AG09319 (cell line): ENCODE results near the gene C5orf15.

Experiments used
- DNase-seq: peaks from one replicate; pipeline ENCODE4 v3.0.0-alpha.2; 2010; ENCODE audit warnings: low read depth; ENCODE audit errors: extremely low read depth
- CTCF ChIP-seq: IDR thresholded peaks from 2 replicates; pipeline ENCODE4 v1.5.1; 2011; ENCODE audit warnings: low read depth, mild to moderate bottlenecking, inconsistent platforms, low read length, moderate library complexity

C5orf15 gene

GRCh38 chr5:133969654-133970324, 1.4 kb upstream of the C5orf15 start:
- TF ChIP-seq CTCF = no peak
- no peak for DNase-seq

GRCh38 chr5:133967698-133968203, 674 bp downstream of the C5orf15 start:
- DNase-seq = no peak

GRCh38 chr5:133967124-133967523, 1.3 kb downstream of the C5orf15 start:
- TF ChIP-seq CTCF = no peak
- DNase-seq = no peak

More at GRCh38 chr5:133967698-133968203, 674 bp downstream of the C5orf15 start:
- TF ChIP-seq CTCF = no peak

GRCh38 chr5:133966090-133966489, 2.3 kb downstream of the C5orf15 start:
- no peak for TF ChIP-seq CTCF
- no peak for DNase-seq

GRCh38 chr5:133963493-133964128, 4.8 kb downstream of the C5orf15 start:
- no peak for TF ChIP-seq CTCF
- no peak for DNase-seq

GRCh38 chr5:133962801-133963476, 5.5 kb downstream of the C5orf15 start:
- no peak for TF ChIP-seq CTCF
- DNase-seq = no peak

- DNase-seq = no peak
- TF ChIP-seq CTCF = no peak
These were observed 6.3 kb downstream of the C5orf15 start for GRCh38 chr5:133962131-133962530.
